Transverse colon (tissue), 4 donors: ENCODE measurements around the gene TPH1. TPM values are rescaled to one million over a fixed set of nuclear protein-coding genes. Genes with fewer than 3 reads are reported as not detected.

Experiments used
- DNase-seq: peaks from one replicate; pipeline ENCODE4 v3.0.0-alpha.2; 2019
- H3K27ac ChIP-seq, 4 donors: fragments of 200-600 bp; sonication (generic); 2 replicates each; pipeline ENCODE4 v1.5.1; 2016 to 2018; ENCODE audit warnings: inconsistent platforms in 4 of 4
- H3K27me3 ChIP-seq: fragments of 200-600 bp; sonication (generic); 2 replicates; pipeline ENCODE4 v1.5.1; 2017; ENCODE audit warnings: inconsistent platforms
- H3K36me3 ChIP-seq, 4 donors: fragments of 200-600 bp; sonication (generic); 2 replicates each; pipeline ENCODE4 v1.5.1; 2017 to 2019; ENCODE audit warnings: inconsistent platforms in 4 of 4
- H3K4me1 ChIP-seq, 4 donors: fragments of 200-600 bp; sonication (generic); 2 replicates each; pipeline ENCODE4 v1.5.1; 2017 to 2020; ENCODE audit warnings: inconsistent platforms in 4 of 4
- H3K4me3 ChIP-seq, 4 donors: fragments of 200-600 bp; sonication (generic); 1 replicate in 1 of 4; 2 replicates in 3 of 4; pipeline versions ENCODE4 v1.5.1 to v1.6.1; 2017 to 2019; ENCODE audit warnings: inconsistent platforms in 4 of 4
- H3K9me3 ChIP-seq, 2 donors: fragments of 200-600 bp; sonication (generic); 2 replicates each; pipeline ENCODE4 v1.5.1; 2017 to 2019; ENCODE audit warnings: inconsistent platforms in 2 of 2
- EP300 ChIP-seq: sonication (generic); formaldehyde crosslinking; IDR thresholded peaks from one replicate; pipeline ENCODE4 v1.6.1; 2017; ENCODE audit warnings: antibody characterized with exemption, low read depth
- POLR2A ChIP-seq: fragments of 450-650 bp; IDR thresholded peaks from one replicate; pipeline ENCODE4 v1.6.1; 2016; ENCODE audit warnings: antibody characterized with exemption, mild to moderate bottlenecking, moderate library complexity
- POLR2AphosphoS5 ChIP-seq, 3 donors: sonication (generic); formaldehyde crosslinking; IDR thresholded peaks; one replicate each; pipeline ENCODE4 v1.6.1; 2016; ENCODE audit warnings: antibody characterized with exemption in 3 of 3
- WGBS, 2 donors: methylation state at CpG; one replicate each; pipeline ENCODE4 v1.1.5; 2018; ENCODE audit warnings: low coverage in 1 of 2; 5-methylcytosine and 5-hydroxymethylcytosine counted together
- in situ Hi-C, 4 donors: fragments of 200-750 bp; cut with MboI; loops; one replicate each; pipeline versions ENCODE4 v1.15.0 to v1.15.1; 2017; ENCODE audit warnings: low sequenced_read_pairs in 3 of 4, low pct_ligation_motif_present in 1 of 4, low pct_unique_long_range_greater_than_20kb in 1 of 4
- intact Hi-C: fragments of 100-400 bp; cut with DNase I; formaldehyde crosslinking; loops from one replicate; pipeline ENCODE4 v1.15.1; 2023; ENCODE audit warnings: low total_unique reads
- total RNA-seq, 4 donors: library from RNA; depleted of rRNA; stranded (reverse); fragments of >200 nt; gene quantifications; one replicate each; pipeline ENCODE4 v1.1.0, GENCODE V29; 2016
- TF ChIP-seq, protein P1 (sequence below), 5 experiments: fragments of 200-600 bp in 3 of 5; fragments of 450-650 bp in 2 of 5; sonication (generic) in 3 of 5; IDR thresholded peaks; 1 replicate in 2 of 5; 2 replicates in 3 of 5; pipeline ENCODE4 v1.5.1; 2016 to 2017; ENCODE audit warnings: antibody characterized with exemption in 5 of 5, inconsistent platforms in 3 of 5, mild to moderate bottlenecking in 2 of 5, moderate library complexity in 1 of 5

TPH1 gene
- total RNA-seq, 4 donors from 2014 or later = 1.1 to 18.3 (median 8.5) TPM

DNA sequence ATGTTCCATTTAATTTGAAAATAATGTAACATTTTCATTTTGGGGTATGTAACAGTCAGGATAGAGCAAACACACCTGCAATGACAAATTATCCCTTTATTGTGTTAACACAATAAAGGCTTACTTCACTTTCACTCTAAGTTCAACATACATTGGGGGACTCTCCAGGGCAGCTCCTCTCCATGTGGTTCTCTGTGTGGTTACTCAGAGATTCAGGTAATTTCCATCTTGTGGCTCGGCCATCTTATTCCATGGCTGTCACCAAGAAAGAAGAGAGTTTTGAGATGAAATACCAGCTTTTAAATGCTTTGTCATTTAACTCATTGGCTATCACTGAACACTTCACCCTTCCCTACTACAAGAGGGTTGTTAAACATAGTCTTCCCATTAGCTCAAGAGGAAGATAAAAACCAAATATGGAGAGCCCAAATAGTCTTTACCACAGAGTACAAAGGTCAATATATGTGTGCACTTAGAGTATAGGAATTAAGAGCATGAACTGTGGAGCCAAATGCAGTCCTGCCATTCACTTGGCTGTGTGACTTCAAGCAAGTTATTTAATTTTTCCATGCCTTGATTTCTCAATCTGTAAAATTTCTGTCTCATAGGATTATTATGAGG is 10.6 kb upstream of the TPH1 start:
- no peak for TF ChIP-seq POLR2AphosphoS5 (IDR thresholded peaks at IDR 0.05)
- TF ChIP-seq EP300 = no peak
- TF ChIP-seq POLR2A = no peak
- TF ChIP-seq, protein P1, sequence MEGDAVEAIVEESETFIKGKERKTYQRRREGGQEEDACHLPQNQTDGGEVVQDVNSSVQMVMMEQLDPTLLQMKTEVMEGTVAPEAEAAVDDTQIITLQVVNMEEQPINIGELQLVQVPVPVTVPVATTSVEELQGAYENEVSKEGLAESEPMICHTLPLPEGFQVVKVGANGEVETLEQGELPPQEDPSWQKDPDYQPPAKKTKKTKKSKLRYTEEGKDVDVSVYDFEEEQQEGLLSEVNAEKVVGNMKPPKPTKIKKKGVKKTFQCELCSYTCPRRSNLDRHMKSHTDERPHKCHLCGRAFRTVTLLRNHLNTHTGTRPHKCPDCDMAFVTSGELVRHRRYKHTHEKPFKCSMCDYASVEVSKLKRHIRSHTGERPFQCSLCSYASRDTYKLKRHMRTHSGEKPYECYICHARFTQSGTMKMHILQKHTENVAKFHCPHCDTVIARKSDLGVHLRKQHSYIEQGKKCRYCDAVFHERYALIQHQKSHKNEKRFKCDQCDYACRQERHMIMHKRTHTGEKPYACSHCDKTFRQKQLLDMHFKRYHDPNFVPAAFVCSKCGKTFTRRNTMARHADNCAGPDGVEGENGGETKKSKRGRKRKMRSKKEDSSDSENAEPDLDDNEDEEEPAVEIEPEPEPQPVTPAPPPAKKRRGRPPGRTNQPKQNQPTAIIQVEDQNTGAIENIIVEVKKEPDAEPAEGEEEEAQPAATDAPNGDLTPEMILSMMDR (IDR thresholded peaks at IDR 0.05) = no peak
- DNase-seq = no peak
- in situ Hi-C loops (no loop called here), intact Hi-C loops (no loop called here)
- Histone ChIP-seq H3K36me3 (no peaks in the 10 kb centered on the region), H3K4me1 (no peaks in the 10 kb centered on the region), H3K9me3 (no peaks in the 10 kb centered on the region), H3K27me3 (no peaks in the 10 kb centered on the region), H3K27ac (no peak overlapping the region), H3K4me3 (no peak overlapping the region)
- 31% methylated on average over 1 of the region's 1 CpG; no CpG with 5 or more reads in 1 of the 2 donors for WGBS, 2 donors

GRCh38 chr11:18054511-18055103 is 8.5 kb upstream of the TPH1 start:
- 81 to 84% methylated on average over 9 to 10 of the region's 10 CpGs for WGBS, 2 donors
- no peaks in the 10 kb centered on the region for H3K9me3 ChIP-seq
- TF ChIP-seq EP300 (no peak), POLR2A (no peak), POLR2AphosphoS5 (IDR thresholded peaks at IDR 0.05) (no peak)
- TF ChIP-seq, protein P1 (IDR thresholded peaks at IDR 0.05) = no peak
- in situ Hi-C loops (no loop called here), intact Hi-C loops (no loop called here)
- no peak overlapping the region for H3K4me3 ChIP-seq
- H3K27me3 ChIP-seq = no peaks in the 10 kb centered on the region
- H3K4me1 ChIP-seq = no peaks in the 10 kb centered on the region
- H3K36me3 ChIP-seq = no peaks in the 10 kb centered on the region
- no peak for DNase-seq
- H3K27ac ChIP-seq = no peak overlapping the region

- DNase-seq = no peak
- WGBS, 2 donors = 38 to 49% methylated on average over 2 of the region's 2 CpGs
- H3K27me3 ChIP-seq = peaks cover 28% of the 10 kb centered on the region
- TF ChIP-seq, protein P1 (IDR thresholded peaks at IDR 0.05) = no peak
- no peak for TF ChIP-seq POLR2A
- no peak for TF ChIP-seq EP300
- TF ChIP-seq POLR2AphosphoS5 (IDR thresholded peaks at IDR 0.05) = no peak
- no peak overlapping the region for H3K27ac ChIP-seq
- in situ Hi-C loops (no loop called here), intact Hi-C loops (no loop called here)
- no peak overlapping the region for H3K4me3 ChIP-seq
- peaks cover 0 to 6% of the 10 kb centered on the region in 2 donors for H3K9me3 ChIP-seq
- no peaks in the 10 kb centered on the region for H3K36me3 ChIP-seq
- H3K4me1 ChIP-seq = peaks cover 0 to 7% (median 3%) of the 10 kb centered on the region in 4 donors
Measured at GRCh38 chr11:18050848-18051247, 4.8 kb upstream of the TPH1 start.

DNA sequence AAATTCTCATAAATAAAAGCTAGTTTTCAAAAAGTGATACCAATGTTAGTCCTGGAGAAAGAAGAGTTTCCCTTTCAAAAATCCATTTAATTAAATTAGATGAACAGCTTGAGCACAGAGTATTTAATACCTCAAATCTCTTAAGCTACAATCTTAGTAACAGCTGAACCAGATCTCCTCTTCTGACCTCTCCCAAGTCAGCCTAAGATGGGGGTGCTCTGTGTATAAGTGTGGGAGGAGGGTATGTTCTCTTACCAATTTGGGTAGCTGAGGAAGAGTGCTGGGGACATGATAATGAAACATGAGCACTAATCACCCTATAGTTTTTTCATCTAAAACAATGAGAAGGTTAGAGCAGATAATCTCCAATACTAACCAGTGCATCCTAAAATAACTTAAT is 9.6 kb downstream of the TPH1 start:
- Histone ChIP-seq H3K4me1 (no peaks in the 10 kb centered on the region), H3K27me3 (no peaks in the 10 kb centered on the region), H3K4me3 (no peak overlapping the region), H3K27ac (no peak overlapping the region), H3K9me3 (no peaks in the 10 kb centered on the region), H3K36me3 (no peaks in the 10 kb centered on the region)
- TF ChIP-seq, protein P1 (IDR thresholded peaks at IDR 0.05) = no peak
- no peak for TF ChIP-seq POLR2AphosphoS5 (IDR thresholded peaks at IDR 0.05)
- TF ChIP-seq POLR2A = no peak
- no peak for TF ChIP-seq EP300
- intact Hi-C loops = no loop called here
- in situ Hi-C loops = no loop called here
- no peak for DNase-seq
